Measurements from ENCODE around the gene FAM227A.
A peak's percentile ranks its signal among the peaks of the same experiment; 100 is the strongest.
"Not testable (repeated sequence)": the region's sequence is repeated elsewhere in the genome, so short reads cannot be mapped to it uniquely, and the experiment has no call there.

The FAM227A gene

DNA sequence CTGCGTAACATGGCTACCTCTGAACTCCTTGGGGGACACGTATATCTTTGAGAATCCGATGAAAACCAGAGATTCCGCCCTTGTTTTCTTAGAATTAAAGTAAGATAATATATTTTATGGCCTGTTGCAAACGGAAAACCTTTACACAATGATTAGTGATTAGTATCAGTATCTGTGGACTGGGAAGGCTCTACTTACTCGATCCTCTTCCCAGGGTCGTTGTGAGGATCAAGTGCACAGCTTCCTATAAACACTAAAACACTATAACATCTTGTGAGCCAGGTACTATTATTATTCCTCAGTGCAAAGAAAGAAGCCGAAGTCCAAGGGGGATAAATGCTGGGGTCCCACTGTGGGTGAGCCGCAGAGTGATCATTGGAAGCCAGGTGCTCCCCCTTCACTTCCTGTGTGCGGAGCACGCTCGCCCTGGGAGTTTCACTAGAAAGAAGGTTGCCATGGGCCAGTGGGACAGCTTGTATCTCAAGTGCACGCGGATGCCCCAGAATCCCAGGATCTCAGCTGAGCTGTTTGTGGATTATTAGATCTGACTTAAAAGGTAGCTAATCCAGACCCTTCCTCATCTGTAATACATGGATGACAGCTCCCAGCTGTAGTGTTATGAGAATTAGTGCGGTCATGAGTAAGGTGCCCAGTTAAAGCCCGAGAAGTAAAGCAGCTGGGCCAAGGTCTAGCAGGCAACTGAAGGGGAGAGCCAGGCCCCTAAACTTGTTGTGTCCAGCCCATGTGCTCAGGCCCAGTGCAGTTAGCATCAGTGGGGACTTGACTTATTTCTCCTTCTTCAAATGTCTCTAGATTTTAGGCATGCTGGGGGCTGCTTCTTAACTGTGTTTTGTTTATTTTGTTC lies 1.1 kb upstream of the FAM227A start:
- DNase-seq: no peak

DNA sequence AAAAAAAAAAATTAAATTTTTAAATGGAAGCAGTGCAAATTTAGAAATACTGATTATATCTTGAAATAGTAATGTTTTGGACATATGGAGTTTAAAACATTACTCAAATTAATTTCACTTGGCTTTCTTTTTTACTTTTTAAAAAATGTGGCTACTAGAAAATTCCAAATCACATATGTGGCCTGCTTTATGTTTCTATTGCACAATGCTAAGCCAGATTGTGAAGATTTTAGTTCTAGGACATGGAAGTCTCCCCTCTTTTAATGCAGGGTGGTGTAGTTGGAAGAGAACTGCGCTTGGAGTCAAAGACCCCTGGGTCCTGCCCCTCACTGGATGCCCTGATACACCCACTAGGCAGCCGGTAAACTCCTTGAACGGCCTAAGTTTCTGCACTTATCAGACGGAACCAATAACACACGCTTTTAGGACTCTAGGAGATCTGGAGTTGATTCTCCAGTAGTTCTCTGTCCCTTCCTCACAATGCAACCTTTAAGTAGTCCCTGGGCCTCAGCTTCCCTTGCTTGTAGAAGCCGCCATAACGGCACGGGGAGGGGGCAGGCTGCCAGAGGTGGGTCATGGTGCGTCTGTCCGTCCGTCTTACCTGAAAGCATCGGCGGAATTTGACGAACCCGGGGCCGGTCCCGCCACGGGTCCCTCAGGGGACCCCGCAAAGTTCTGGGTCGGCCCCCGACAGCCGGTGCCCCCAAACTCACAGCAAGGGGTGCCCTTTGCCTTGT lies 505 bp downstream of the FAM227A start:
- peak; percentile 12 for DNase-seq

DNA sequence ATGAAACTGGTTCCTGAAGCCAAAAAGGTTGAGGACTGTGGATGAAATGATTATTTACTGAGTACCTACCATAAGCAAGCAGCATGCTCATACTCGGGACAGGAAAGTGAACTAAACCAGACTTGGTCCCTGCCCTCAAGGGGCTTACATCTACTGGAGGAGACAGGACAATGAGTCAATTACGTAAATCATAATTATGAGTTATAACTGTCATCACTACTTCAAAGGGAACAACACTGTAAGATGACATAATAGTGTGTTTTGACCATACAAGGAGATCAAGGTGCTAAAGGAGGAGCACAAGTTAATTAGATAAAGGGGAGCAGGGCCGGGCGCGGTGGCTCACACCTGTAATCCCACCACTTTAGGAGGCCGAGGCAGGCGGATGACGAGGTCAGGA lies 2.5 kb downstream of the FAM227A start:
- no peak for DNase-seq

DNA sequence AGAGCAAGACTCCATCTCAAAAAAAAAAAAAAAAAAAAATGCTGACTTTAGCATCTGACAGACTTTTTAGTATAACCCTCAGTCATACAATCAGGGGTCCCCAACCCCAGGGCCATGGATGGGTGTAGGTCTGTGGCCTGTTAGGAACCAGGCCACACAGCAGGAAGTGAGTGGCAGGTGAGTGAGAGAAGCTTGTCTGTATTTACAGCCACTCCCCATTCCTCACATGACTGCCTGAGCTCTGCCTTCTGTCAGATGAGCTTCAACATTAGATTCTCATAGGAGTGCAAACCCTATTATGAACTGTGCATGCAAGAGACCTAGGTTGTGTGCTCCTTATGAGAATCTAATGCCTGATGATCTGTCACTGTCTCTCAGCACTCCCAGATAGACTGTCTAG lies 3.3 kb downstream of the FAM227A start:
- no peak for DNase-seq

DNA sequence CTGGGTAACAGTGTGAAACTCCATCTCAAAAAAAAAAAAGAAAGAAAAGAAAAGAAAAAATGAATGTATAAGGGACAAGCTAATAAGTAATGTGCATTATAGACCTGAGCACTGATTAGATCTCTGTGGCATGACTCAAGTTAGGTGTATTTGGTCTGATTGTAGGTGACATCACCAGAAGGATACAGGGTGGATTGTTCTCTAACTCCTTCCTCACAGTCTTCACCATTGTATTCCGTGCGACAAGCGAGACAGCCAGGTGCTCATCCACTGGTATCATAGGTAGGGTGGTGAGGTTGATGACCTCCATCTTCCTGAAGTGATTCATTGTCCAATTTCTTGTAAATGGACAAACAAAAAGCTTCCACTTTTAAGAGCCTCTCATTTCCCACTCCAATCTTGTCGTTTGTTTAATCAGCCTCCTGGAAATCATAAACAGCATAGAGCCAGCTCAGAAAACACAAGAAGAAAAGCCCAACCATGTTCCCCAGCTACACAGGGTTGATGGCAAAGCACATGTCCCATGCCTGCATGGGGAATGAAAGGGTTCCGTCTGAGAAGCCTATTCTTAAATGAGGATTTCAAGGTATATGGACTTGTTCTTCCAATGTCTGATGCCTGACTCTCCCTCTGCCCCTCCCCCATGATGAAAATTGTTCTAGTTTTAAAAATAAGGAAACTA lies 6.2 kb downstream of the FAM227A start:
- DNase-seq: no peak

DNA sequence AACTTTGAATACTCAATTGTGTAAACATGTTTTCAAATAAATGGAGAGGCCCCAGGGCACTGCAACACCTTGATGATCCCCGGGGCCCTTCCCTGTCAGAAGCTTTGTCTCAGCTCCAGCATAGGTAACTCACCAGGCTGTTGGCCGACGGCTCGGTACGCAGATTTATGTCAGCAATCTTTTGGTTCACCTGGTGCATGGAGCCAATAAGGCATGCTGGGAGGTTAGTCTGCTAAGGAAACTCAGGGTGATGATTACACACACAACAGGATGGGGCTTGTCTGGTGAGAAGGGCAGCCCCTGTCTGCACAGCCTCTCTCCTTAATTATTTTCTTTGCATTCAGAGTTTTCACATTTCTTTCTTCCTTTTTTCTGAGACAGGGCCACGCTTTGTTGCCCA lies 10.8 kb downstream of the FAM227A start:
- no peak for DNase-seq

DNA sequence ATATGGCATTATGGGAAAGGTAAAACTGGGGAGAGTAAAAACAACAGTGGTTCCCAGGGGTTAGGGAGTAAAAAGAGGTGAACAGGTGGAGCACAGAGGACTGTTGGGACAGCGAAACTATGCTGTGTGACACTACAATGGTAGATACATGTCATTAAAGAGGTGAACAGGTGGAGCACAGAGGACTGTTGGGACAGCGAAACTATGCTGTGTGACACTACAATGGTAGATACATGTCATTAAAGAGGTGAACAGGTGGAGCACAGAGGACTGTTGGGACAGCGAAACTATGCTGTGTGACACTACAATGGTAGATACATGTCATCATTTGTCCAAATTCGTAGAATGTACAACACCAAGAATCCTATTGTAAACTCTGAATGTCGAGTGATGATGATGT lies 11.9 kb downstream of the FAM227A start:
- not testable (repeated sequence) for DNase-seq

DNA sequence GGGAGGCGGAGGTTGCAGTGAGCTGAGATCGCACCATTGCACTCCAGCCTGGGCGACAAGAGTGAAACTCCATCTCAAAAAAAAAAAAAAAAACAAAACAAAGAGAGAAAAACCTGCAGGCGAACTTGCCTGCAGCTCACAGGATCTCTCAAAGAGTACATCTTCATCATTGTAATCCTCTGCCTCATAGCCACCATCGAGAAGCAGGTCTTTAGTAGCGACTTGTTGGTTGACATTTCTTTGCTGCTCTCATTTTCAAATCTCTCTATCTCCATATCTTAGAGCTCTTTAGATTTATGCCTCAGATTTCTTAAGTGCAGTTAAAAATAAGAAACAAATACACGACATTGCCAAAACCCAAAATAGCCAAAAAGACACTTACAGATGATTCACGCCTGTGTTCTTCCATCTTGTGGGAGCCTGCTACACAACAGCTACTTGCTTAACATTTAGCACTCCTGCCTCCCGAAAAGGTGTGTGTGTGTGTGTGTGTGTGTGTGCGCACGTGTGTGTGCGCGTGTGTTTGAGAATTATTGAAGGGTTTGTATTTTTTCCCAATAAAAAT lies 14.6 kb downstream of the FAM227A start:
- no peak for DNase-seq

DNA sequence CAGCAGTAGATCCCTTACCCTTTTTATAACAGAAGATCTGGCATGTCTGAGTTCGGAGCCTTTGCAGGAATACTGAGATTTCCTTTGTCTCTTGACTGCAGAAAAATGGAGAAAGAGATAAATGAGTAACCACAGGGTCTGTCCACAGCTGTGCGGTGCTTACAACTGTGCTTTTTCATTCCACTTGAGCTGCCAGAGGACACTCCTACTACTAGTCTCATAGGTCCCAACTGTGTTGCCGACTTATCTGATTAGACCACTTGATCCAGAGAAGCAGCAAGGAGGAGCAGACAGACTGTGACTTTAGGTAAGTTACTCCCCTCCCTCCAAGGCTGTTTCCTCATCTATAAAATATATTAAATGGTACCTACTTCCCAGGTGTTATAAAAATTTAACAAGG lies 17.5 kb downstream of the FAM227A start:
- no peak for DNase-seq

DNA sequence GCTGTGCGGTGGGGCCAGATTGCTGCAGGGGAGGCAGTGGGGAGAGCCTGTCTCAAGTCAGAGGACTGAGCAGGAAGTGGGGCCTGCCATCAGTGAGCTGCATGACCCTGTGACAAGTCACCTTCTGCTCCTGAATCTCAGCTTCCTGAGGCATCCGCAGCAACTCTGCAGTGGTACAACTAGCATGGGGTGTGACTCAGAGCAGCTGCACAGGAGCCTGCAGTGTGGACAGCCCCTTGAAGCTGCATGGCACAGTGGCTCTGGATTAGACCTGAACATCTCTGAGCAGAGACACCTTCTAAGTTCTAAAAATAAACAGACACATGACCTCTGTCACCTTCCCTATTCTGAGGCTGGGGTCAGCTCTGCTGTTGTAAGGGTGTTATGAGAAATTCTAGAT lies 18.0 kb downstream of the FAM227A start:
- DNase-seq: no peak

DNA sequence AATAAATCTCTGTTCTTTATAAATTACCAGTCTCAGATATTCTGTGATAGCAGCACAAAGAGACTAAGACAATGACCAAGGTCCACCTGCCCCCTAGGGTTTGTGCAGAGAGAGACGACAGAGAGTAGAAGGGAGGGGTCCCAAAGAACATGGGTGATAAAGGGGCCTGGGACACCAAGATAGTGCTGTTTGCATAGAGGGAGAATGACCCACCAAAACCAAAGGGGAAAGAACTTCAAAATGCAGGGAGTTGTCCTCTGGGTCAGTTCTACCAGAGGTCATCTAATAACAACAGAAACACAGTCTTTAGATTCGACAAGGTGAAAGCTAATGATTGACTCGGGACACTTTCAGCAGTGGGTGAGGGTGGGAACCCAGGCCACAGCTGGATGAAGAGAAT lies 23.7 kb downstream of the FAM227A start:
- DNase-seq: no peak

DNA sequence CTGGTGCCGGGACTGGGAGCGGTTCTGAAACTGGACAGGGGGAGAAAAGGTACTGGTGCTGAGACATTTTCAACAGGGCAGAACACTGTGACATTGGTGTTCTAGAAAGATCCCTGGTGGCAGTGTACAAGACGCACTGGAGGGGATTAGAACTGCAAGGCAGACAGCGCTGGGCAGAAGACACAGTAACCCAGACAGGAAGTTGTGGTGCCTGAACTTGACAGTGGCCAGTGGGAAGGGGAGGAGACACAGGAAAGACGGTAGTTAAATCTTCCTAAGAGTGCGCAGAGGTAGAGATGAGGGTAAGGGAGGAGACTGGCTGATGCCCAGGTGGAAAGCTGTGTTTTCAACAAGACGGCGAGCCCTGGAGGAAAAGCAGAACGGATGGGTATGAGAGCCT lies 24.5 kb downstream of the FAM227A start:
- no peak for DNase-seq

DNA sequence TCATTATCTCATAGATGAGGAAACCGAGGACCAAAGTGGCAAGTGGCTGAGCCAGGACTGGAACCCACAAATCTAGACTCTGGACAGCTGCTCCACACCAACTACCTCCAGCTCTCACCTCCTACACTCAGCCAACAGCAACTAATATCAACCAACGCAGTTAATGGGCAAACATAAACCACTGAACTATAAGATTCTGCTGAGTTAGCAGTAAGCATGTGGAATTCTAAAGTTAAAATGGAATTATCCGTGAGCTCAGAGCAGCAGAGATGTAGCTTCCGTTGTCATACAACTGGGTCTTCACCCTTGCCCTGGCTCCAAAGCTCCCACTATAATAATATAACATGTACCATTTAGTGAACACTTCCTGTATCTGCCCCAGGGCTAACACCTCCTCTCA lies 27.1 kb downstream of the FAM227A start:
- DNase-seq: no peak

DNA sequence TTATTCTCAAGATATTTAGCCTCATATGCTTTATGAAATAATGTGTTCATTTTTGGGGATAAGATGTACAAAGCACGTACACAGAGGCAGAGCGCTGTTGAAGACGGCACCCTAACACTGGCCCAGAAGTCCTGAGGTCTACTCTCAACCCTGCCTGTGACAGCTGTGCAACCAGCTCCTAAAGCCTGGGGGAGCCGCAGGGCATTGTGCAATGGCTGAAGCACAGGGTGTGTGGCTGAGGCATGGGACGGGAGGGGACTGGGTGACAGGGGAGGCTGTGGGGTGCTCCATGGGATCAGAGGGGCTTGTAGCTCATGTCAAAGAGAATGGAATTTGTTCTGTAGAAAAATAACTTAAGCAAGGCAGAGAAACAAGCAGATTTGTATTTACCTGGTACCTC lies 27.7 kb downstream of the FAM227A start:
- DNase-seq: no peak

DNA sequence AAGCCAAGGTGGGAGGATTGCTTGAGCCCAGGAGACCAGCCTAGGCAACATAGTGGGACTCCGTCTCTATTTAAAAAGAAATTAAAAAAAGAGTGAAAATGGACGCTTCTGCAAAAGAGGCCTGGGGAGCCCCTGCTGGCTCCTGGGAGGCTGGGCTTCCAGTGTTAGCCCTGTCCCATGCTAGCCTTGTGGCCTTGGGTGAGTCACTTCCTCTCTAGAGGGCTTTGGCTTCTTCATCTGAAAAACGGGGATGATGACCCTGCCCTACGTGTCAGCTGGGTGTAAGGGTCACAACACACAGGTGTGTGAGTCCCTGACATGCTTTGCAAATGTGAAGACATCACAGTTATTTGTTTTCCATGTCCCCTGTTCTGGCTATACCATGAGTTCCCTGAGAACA lies 32.8 kb downstream of the FAM227A start:
- DNase-seq: no peak

DNA sequence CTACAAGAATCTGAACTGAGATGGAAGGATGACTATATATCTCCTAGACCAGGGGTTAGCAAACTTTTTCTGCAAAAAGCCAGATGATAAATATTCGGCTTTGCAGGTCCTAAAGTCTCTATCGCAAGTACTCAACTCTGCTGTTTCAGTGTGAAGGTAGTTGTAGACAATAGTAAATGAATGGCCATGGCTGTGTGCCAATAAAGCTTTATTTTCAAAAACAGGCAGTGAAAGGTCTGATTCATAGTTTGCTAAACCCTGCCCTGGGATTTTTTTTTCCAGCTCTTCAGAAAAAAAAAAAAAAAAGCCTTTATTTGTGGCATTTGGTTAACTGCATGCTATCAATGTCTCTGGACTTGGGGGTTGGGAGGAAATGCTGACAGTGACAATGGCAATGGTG lies 37.5 kb downstream of the FAM227A start:
- DNase-seq: no peak

DNA sequence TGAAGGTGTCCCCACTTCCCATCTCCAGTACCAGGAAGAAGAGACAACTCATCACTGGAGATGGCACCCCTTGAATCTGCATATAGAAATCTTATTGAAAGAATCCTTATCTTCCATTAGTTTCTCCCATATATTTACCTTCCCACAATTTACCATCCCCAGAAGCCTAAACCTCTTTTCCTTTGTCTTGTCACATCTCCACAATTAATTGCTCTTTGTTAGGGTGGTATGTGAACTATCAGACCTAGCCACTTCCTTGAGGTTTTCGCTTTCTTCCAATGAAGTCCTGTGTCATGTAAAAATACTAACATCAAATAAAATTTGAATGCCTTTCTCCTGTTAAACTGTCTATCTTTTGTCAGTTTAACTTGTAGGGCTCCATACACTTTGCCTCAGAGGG lies 37.9 kb downstream of the FAM227A start:
- no peak for DNase-seq

DNA sequence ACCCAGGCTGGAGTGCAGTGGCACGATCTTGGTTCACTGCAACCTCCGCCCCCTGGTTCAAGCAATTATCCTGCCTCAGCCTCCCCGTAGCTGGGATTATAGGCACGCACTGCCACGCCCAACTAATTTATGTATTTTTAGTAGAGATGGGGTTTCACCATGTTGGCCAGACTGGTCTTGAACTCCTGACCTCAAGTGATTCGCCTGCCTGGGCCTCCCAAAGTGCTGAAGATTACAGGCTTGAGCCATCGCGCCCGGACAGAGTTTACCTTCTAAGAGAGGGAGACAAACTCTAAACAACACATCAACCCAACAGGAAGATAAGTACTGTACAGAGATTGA lies 41.2 kb downstream of the FAM227A start:
- not testable (repeated sequence) for DNase-seq

DNA sequence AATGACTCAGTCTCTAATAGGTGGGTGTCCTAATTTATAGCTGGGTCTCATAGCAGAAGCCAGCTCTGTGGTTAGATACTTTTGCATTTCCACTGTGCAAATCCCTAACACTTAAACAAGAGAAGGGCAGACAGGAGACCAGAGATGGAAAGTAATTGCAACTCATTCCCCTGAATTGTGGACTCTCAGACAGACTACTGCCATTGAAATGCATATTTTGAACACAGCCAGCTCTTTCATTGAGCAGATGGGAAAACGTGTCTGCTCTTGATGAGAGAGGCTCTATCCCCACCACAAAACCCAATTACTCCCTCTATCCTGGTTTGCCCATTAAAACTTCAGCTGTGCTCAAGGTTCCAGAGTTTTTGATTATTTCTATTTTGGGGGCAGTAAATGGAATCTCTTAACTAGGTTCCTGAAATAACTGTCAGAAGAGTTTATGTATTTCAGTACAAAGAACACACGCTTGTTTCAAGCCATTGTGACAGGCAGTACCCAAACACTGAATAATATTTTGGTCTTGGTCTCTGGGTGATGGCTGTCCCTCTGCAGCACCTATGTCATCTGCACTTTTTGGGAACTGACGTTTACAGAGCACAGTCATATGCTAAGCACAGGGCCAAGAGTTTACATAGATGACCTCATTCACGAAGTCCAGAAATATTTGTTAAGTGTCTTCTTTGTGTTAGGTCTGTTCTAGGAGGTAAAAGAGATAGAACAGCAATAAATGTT lies 41.7 kb downstream of the FAM227A start:
- no peak for DNase-seq

DNA sequence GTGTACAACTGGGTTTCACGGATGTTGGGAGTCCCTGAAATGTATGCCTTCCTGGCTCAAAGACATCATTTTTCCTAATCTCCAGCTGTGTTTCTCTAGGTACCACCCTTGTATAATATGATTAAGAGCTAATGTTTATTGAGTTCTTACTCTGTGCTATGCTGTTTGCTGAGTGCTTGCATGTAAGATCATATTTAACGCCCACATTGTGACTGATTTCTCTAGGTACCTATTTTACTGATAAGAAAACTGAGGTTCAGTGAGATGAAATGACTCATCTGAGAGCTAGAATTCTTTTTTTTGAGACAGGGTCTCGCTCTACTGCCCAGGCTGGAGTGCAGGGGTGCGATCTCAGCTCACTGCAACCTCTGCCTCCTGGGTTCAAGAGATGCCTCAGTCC lies 42.6 kb downstream of the FAM227A start:
- no peak for DNase-seq

DNA sequence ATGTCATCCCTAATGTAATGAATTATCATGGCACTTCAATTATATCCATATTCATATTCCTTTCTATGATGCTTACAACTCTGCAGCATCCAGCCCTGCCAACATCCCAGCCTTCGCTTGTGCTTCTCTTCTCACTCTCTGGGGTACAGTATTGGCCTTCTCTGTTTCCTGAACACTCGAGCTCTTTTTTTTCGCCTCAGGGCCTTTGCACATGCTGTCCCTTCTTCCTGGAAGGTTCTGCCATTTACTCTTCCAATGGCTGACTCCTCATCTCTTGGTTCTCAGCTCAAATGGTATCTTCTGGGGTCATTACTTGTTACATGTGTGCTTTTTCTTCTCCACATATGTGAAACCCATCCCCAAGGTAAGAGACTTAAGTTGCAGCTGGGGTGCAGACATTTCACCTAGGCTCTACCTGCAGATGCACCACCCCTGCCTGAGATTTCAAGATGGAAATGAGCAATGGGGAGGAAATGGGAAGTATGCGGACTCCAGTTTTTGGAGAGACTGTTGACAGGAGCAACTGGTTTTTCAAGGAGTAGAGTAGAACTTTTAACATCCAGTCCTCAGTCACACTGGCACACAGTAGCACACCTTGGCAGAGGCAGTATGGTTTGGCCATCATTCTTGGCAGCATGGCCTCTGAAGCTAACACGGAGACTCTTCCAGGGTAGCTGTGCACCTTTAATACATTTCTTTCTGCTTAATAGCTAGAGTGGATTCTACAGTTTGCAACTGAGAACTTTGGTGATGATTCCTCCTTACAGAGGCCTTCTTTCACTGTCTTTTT lies 43.8 kb downstream of the FAM227A start:
- DNase-seq: no peak

DNA sequence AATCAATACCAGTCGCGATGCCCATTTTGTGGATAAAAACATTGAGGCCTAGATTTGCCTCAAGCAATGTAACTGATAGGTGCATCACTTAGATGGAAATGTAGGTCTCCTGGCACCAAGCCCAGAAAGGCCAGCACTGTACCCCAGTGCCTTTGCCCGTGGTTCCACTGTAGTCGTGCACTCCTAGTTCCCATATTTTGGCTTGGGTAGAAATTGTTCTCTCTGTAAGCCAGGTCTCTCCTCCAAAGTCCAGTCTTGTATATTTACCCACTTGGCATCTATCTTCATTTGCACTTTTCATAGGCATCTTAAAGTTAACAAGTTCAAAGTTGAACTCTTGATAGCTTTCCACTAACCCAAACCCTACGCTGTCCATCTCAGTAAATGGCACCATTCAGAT lies 44.6 kb downstream of the FAM227A start:
- DNase-seq: no peak

Data from fibroblast of skin of abdomen (primary cell).